Measurements from ENCODE around the gene LCAT.

LCAT gene

DNA sequence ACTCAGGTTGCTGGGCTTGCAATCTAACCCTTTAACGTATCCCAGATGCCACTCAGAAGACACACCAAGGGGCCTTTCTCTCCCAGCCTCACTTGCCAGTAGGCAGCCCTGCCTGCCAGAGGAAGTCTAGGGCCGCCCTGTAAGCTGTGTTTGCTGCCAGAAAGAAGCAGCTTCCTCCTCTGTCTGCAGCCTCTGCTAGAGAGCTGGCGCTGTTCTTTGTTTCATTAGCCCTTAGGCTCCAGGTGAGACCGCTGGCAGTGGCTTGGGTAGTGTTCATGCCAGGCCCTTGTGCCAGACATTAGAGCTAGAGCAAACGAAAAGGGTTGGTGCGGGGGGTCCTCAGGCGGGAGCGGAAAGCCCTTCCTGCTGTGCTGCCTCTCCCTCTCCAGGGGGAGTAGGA, 21.2 kb downstream of the LCAT start:
- no peak for DNase-seq (ENCODE audit: extremely low spot score)
- POLR2A ChIA-PET = interaction anchor here (0.6 kb wide), 1 partner anchor 277 kb away, joined by 3 read pairs; no protein-coding TSS in a partner anchor
- CTCF ChIA-PET = no interaction called here
- TF ChIP-seq L3MBTL2 (conservative IDR thresholded peaks at IDR 0.05) = no peak
- TF ChIP-seq FOXA1 (IDR thresholded peaks at IDR 0.05) = no peak
- no peak for TF ChIP-seq CTBP1 (IDR thresholded peaks at IDR 0.05; ENCODE audit: borderline replicate concordance)
- TF ChIP-seq ZNF384 (IDR thresholded peaks at IDR 0.05) = no peak
- no peak for TF ChIP-seq FOXK2 (IDR thresholded peaks at IDR 0.05)
- no peak for TF ChIP-seq NFRKB (IDR thresholded peaks at IDR 0.05)

DNA sequence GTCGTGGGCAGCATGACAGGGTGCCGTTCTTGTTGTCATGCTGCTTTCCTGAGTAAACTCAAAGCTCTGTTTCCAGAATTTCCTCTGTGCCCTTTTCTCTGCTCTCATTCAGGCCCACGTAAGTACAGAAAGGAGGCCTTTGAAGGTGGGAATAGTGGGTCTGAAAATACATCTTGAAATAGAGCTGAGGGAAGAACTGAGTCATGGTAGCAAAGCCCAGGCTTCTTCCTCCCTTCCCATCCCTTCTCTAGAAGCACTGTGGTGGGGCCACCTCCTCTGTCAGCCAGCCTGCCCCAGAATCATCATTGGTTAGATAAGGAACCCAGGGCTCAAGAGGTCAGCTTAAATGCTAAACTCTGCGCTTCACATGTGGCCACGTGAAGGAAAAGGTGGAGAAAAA, 21.7 kb downstream of the LCAT start:
- no peak for TF ChIP-seq CTBP1 (IDR thresholded peaks at IDR 0.05; ENCODE audit: borderline replicate concordance)
- TF ChIP-seq ARNT (IDR thresholded peaks at IDR 0.05) = no peak
- no peak for TF ChIP-seq FOXA1 (IDR thresholded peaks at IDR 0.05)
- TF ChIP-seq HDGF (IDR thresholded peaks at IDR 0.05; ENCODE audit: borderline replicate concordance) = no peak
- TF ChIP-seq SP1 (IDR thresholded peaks at IDR 0.05) = no peak
- TF ChIP-seq FOXK2 (IDR thresholded peaks at IDR 0.05) = no peak
- TF ChIP-seq, protein P1, sequence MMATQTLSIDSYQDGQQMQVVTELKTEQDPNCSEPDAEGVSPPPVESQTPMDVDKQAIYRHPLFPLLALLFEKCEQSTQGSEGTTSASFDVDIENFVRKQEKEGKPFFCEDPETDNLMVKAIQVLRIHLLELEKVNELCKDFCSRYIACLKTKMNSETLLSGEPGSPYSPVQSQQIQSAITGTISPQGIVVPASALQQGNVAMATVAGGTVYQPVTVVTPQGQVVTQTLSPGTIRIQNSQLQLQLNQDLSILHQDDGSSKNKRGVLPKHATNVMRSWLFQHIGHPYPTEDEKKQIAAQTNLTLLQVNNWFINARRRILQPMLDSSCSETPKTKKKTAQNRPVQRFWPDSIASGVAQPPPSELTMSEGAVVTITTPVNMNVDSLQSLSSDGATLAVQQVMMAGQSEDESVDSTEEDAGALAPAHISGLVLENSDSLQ (IDR thresholded peaks at IDR 0.05) = no peak
- TF ChIP-seq L3MBTL2 (conservative IDR thresholded peaks at IDR 0.05) = no peak
- TF ChIP-seq ZNF384 (IDR thresholded peaks at IDR 0.05) = no peak
- no peak for TF ChIP-seq FOXM1 (IDR thresholded peaks at IDR 0.05; ENCODE audit: borderline replicate concordance)
- TF ChIP-seq BHLHE40 (IDR thresholded peaks at IDR 0.05; ENCODE audit: borderline replicate concordance) = no peak
- no peak for TF ChIP-seq TARDBP (IDR thresholded peaks at IDR 0.05)
- TF ChIP-seq ELF4 (IDR thresholded peaks at IDR 0.05) = no peak
- no peak for TF ChIP-seq SUZ12 (IDR thresholded peaks at IDR 0.05)
- no peak for TF ChIP-seq NFRKB (IDR thresholded peaks at IDR 0.05)
- TF ChIP-seq LEF1 (IDR thresholded peaks at IDR 0.05; ENCODE audit: borderline replicate concordance) = no peak
- POLR2A ChIA-PET = no interaction called here
- CTCF ChIA-PET = no interaction called here
- no peak for DNase-seq (ENCODE audit: extremely low spot score)

DNA sequence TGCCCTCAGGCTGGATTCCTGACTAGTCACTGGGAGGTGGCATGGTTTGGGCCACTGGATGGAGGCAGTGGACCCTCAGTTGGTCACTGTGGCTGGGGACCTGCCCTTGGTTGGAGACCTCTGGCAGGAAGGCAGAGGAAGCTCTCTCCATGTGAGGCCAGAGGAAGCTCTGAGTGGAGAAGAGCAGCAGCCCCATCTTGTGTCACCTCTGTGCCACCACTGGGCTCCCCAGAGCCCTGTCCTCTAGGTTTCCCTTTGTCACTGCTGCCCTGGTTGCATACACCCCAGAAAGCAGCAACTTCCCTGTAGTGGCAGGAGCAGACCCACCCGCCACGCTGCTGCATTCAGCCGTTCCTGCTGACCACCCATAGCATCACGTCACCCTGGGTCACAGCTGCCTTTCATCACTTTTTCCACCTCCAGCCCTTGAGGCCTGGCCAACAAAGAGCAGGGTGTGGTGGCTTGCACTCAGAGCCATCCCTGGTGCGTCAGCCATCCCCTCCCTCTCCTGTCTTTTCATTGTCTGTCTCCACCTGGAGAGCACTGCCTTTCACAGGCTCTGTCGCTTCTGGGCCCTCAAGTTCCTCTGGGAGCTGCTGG, 24.2 kb downstream of the LCAT start:
- TF ChIP-seq ARNT (IDR thresholded peaks at IDR 0.05) (no peak), SP1 (IDR thresholded peaks at IDR 0.05) (no peak), NFRKB (IDR thresholded peaks at IDR 0.05) (no peak), SUZ12 (IDR thresholded peaks at IDR 0.05) (no peak)
- DNase-seq (ENCODE audit: extremely low spot score) = no peak
- ChIA-PET POLR2A (no interaction called here), CTCF (interaction anchor here (0.7 to 1.0 kb wide), 2 partner anchors 9 to 36 kb away, joined by 3 to 8 read pairs; no protein-coding TSS in a partner anchor)

DNA sequence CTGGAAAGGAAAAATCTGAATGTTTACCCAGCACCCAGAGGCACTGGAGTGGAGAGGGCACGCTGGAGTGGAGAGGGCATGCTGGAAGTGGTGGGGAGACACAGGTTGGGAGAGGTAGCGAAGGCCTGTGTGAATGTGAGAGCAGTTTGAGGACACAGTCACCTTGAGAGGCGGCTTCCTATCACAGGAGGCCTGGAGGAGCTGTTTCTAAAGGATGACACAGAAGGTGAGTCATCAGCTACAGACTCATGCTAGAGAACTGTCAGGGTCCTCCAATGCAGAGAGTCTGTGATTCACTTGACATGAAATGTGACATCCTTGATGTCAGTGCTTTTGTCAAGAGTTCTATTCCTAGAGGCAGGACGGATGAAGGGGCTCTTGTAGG, 26.1 kb downstream of the LCAT start:
- ChIA-PET POLR2A (no interaction called here), CTCF (no interaction called here)
- no peak for DNase-seq (ENCODE audit: extremely low spot score)
- TF ChIP-seq CTBP1 (IDR thresholded peaks at IDR 0.05; ENCODE audit: borderline replicate concordance) (no peak), SP1 (IDR thresholded peaks at IDR 0.05) (no peak), FOXM1 (IDR thresholded peaks at IDR 0.05; ENCODE audit: borderline replicate concordance) (no peak), NFRKB (IDR thresholded peaks at IDR 0.05) (no peak), ELF4 (IDR thresholded peaks at IDR 0.05) (no peak), SUZ12 (IDR thresholded peaks at IDR 0.05) (no peak), HDGF (IDR thresholded peaks at IDR 0.05; ENCODE audit: borderline replicate concordance) (no peak), ARNT (IDR thresholded peaks at IDR 0.05) (no peak), FOXK2 (IDR thresholded peaks at IDR 0.05) (no peak), FOXA1 (IDR thresholded peaks at IDR 0.05) (no peak), TARDBP (IDR thresholded peaks at IDR 0.05) (no peak), BHLHE40 (IDR thresholded peaks at IDR 0.05; ENCODE audit: borderline replicate concordance) (no peak), L3MBTL2 (conservative IDR thresholded peaks at IDR 0.05) (no peak), LEF1 (IDR thresholded peaks at IDR 0.05; ENCODE audit: borderline replicate concordance) (no peak), ZNF384 (IDR thresholded peaks at IDR 0.05) (no peak)
- TF ChIP-seq, protein P1 (IDR thresholded peaks at IDR 0.05) = no peak

DNA sequence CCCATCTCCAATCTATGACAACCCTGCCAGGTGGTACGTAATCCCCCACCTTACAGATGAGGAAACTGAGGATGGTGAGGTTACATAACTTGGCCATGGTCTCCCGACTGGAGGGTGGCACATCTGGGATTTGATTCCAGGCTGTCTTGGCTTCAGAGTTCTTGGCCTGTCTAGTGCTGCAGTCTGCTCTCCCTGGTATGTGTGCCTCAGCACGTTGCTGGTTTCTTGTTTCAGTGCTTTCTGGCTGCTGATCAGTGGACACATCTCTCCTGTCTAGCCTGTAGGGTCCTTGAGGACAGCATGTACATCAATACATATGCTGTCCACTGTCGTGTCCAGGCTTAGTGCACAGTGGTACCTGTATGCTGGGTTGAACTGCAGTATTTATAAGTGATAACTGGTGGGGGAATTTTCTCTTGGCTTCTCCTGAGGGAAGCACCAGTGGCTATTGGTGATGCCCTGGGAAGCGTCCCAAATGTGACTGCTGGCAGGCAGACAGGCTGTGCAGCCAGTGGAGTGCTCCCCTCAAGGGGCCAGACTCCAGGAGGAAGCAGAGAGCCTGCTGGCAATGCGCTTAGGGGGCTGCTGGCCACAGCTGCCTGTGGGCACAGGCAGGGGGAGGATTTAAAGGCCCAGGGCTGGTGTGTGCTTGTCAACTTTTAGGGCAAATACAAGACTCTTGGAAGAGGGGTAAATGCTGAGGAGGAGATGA, 26.6 kb downstream of the LCAT start:
- TF ChIP-seq FOXK2 (IDR thresholded peaks at IDR 0.05) = no peak
- TF ChIP-seq NFRKB (IDR thresholded peaks at IDR 0.05) = no peak
- TF ChIP-seq, protein P1 (IDR thresholded peaks at IDR 0.05) = no peak
- no peak for TF ChIP-seq SP1 (IDR thresholded peaks at IDR 0.05)
- TF ChIP-seq SUZ12 (IDR thresholded peaks at IDR 0.05) = no peak
- no peak for TF ChIP-seq TARDBP (IDR thresholded peaks at IDR 0.05)
- no peak for TF ChIP-seq CTBP1 (IDR thresholded peaks at IDR 0.05; ENCODE audit: borderline replicate concordance)
- TF ChIP-seq HDGF (IDR thresholded peaks at IDR 0.05; ENCODE audit: borderline replicate concordance) = no peak
- TF ChIP-seq ELF4 (IDR thresholded peaks at IDR 0.05) = no peak
- TF ChIP-seq LEF1 (IDR thresholded peaks at IDR 0.05; ENCODE audit: borderline replicate concordance) = no peak
- TF ChIP-seq FOXM1 (IDR thresholded peaks at IDR 0.05; ENCODE audit: borderline replicate concordance) = no peak
- ChIA-PET POLR2A (no interaction called here), CTCF (no interaction called here)
- DNase-seq (ENCODE audit: extremely low spot score) = no peak
